ENCODE data around the gene IL17RD.
A peak's percentile ranks its signal among the peaks of the same experiment; 100 is the strongest.
"Not testable (repeated sequence)": the region's sequence is repeated elsewhere in the genome, so short reads cannot be mapped to it uniquely, and the experiment has no call there.

IL17RD gene

GRCh38 chr3:57093489-57093888 lies 71.7 kb downstream of the IL17RD start:
- DNase-seq (ENCODE audit: low spot score), result no peak

DNA sequence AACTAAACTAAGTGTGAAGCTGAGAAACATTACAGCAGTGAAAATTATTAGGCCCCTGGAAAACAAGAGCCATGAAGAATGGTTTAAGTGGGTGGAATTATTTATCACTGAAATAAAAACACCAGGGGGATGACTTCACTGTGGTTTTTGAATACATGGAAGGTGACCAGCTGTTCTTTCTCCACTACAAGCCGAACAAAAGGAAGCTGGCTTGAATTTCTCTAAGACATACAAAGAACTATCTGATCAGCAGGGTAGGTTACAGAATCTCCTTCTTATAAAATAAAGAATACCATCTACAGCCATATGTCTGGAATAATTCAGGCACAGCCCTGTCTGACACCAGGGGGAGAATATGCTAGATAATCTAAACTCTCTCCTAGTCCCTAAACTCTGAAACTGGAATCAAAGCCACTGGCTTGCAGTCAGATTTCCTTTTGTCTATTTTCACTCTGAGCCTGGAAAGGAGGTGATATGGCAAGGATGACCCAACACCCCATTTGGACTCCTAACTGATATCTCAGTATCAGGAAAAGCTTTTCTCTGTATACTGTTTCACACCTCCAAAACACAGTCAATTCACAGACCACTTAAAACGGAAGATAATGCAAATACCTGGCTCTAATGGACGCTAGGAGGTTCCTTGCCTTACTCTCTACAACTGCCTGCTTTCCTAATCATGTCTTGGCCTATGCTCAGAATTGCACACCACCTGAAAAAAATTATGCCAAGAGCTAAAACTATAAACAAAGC lies 73.5 kb downstream of the IL17RD start:
- no peak for DNase-seq (ENCODE audit: low spot score)

DNA sequence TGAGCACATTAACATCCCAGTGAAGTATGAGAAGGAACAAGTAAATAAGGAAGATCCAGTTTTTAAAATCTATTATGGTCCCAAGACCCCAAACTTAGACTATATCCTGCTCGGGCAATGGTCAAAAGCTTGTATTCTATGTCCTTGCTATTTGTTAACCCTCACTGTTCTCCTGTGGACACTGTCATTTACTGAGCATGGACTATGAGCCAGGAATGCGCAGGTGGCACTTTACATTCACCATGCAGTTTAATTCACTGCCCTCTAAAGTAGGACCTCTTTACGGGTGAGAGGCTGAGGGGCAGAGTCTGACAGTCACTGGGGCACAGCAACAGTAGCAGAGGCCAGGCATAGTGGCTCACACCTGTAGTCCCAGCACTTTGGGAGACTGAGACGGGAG lies 76.1 kb downstream of the IL17RD start:
- no peak for DNase-seq (ENCODE audit: low spot score)

DNA sequence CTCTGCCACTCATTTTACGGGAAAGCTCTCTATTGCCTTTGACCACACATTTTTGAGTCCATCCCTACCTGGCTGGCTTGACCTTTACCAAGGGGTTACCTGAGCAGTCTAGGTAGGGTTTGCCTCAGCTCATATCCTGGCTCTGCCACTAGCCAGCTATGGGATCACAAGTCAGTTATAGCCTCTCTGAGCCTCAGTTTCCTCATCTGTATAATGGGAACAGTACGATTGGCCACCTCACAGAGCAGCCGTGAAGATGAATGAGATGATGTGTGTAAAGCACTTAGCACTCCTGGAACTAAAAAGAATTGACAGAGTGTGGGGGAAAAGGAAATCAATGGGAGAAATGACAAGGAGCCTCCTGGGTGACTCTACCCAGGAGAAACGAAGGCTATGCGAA lies 76.7 kb downstream of the IL17RD start:
- no peak for DNase-seq (ENCODE audit: low spot score)

DNA sequence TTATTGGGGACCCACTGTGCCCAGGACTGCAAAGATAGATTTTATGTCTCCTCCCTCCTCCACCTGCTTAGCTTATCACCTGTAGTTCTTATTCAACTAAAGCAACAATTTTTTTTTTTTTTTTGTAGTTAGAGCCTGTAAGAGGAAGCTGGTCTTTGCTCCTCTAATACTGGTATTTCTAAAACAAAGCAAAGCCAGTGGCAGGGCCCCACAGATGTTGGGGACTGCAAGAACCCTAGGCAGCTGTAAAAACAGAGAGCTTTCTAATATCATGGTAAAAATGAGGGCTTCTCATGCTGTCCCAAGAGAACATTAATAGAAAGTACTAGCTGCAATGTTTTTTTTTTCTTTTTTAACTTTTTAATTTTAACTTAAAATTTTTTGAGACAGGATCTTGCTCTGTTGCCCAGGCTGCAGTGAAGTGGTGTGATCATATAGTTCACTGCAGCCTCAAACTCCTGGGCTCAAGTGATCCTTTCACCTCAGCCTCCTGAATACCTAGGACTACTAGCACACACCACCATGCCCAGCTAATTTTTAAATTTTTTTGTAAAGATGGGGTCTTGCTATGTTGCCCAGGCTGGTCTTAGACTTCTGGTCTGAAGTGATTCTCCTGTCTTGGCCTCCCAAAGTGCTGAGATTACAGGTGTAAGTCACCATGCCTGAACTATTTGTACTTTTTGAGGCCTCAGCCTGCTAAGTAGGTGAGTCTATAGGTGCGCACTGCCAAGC lies 77.6 kb downstream of the IL17RD start:
- no peak for DNase-seq (ENCODE audit: low spot score)

GRCh38 chr3:57086201-57086600 lies 79.0 kb downstream of the IL17RD start:
- DNase-seq (ENCODE audit: low spot score), result peak; percentile 87

- no peak for DNase-seq (ENCODE audit: low spot score)
Observed at GRCh38 chr3:57085211-57085610, 79.9 kb downstream of the IL17RD start.

DNA sequence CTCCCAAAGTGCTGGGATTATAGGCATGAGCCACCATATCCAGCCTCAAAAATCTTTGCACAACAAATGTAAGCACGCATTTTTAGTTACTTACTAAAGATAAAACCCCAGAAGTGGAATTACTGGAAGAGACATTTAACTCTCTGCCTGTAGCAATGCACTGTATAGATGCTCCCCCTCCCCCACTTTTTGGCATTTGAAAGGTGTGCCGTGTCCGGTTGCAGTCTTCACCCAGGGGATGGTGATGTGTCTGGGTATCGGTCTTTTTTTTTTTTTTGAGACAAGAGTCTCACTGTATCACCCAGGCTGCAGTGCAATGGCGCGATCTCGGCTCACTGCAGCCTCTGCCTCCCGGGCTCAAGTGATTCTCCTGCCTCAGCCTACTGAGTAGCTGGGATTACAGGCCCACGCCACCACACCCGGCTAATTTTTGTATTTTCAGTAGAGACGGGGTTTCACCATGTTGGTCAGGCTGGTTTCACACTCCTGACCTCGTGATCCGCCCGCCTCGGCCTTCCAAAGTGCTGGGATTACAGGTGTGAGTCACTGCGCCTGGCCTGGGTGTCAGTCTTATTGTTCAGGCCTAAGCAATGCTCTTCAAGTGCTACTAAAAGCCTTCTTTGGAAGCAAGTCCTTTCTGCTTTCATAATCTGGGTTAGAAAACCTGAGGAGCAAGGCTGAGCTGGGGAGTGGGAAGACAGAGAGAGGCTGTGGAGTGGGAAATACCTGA lies 81.7 kb downstream of the IL17RD start:
- not testable (repeated sequence) for DNase-seq (ENCODE audit: low spot score)

- no peak for DNase-seq (ENCODE audit: low spot score)
Observed at GRCh38 chr3:57082481-57082880, 82.7 kb downstream of the IL17RD start.

DNA sequence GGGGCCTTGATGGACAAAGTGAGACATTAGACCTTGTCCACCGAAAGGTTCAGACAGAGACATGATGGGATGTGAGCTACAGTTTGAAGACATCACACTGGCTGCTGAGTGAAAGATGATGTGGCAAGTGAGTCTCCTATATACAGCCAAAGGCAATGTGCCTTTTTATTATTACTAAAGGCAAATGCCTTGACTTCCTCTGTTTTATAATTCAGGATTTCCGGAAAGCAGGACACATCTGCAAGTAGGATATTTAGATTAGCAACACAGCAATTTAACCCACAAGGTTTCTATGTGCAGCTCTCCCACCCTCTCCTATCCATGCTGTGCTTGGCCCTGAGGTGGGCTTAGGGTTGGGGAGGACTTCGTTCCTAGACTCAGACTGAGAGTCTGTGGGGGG lies 84.0 kb downstream of the IL17RD start:
- DNase-seq (ENCODE audit: low spot score), result no peak

DNA sequence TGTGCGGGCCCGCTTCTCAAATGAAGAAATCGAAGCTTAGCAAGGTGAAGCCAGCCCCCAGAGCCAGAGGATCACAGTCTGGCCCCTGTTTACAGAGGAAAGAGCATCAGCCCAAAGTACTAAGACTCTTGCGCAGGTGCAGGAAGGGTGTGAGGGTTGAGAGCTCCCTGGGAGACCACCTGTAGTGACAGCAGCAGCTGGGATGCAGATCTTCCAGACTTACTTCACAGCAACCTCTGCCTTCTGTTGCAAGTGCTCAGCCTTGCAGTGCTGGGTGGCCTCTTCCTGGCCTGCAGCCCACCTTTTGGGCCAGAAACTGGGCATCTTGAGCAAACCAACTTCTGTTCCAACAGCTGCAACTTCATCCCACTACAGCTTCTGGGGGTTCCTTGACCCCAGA lies 85.0 kb downstream of the IL17RD start:
- no peak for DNase-seq (ENCODE audit: low spot score)

DNA sequence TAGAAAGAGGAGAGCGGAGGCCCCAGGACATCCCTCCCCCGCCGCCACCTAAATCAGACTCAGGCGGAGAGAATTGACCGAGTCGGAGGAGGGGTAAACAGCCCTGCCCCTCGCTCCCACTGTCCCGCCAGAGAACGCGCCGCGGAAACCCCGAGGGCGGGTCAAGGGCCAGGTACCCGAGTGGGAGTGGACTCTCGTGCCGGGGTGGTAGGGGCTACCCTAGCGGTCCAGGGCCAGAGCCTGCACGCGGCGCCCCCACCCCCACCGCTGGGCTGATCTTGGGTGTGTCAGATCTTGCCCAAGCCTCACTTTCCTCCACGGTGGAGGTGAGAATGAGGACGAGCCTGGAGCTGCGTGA lies 85.7 kb downstream of the IL17RD start:
- no peak for DNase-seq (ENCODE audit: low spot score)

DNA sequence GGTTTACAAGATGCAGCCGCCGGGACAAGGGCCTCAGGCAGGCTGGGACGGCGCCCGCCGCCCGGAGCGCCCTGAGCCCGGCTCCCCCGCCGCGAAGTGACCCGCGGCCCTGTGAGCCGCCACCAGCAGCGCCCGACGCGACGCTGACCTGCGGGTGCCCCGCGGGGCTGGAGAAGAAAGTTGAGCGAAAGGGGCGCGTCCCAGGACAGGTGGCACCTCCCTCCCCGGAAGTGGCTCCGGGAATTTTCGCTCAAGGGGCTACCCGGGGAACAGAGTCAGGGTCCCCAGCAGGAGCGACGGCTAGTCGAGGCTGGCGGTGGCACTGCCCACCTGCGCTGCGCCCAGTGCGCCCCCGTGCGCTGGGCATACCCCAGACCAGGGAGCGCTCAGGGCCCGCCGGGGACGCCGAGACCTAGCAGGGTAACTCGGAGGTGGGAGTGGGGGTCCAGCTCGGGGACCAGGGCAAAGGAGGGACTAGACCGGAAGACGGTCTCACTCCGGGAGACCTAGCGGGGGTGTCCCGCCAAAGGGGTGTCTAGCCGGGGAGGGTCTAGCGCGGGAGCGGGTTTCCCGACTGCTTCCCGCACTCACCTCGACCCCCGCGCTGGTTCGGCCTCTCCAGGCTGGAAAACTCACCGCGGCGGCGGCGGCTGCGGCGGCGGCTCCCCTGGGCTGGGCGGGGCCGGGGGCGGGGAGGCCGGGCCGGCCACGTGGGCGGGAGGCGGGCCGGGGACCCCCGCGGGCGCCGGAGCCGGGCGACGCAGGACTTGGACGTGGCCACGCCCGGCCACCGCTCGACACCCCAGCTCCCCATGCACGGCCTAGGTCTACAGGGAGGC lies 86.3 kb downstream of the IL17RD start:
- DNase-seq (ENCODE audit: low spot score), result no peak

DNA sequence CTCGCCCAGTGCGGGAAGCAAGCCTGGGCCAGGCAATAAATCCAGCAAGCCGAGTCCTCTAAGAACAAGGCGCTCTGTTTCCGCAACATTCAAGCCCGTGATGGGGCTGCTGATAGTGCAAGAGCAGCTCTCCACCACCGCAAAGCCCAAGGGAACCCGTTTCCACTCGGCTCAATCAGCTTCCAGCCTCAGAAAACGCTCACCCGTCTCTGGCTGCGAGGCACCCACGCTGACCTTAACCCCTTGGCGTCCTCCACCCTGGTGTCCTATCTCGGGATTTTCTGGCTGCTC lies 86.9 kb downstream of the IL17RD start:
- peak; percentile 65 for DNase-seq (ENCODE audit: low spot score)

DNA sequence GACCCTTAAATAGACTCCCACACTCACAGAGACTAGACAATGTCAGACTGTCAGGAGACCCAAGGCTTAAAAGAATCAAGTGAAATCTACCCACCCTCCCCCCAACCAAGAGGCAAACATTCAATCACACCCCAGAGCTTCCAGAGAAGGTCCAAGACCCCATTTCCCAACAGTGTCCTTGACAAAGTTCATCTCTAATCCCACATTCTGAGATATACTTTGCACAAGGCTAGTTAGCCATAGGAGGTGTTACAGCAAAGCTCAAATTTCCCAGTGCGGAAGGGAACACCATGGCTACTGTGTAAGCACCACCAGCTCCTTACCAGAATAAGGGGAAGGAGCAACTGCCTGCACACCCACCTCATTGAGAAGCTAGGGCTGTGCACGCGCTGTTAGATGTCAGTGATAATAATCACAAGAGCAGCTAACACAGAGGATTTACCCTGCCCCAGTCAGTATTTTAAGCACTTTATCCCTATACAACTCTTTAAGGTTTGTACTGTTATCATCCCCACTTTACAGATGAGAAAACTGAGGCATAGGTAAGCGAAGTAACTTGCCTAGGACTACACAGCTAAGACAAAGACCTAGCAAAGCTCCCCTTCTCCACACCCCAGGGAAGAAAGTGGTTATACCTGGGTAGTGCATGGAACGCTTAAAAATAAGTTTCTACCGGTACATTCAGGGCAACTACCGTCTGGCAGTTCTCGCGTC lies 87.4 kb downstream of the IL17RD start:
- DNase-seq (ENCODE audit: low spot score), result no peak

- DNase-seq (ENCODE audit: low spot score), result no peak
Observed at GRCh38 chr3:57076422-57076951, 88.7 kb downstream of the IL17RD start.

DNA sequence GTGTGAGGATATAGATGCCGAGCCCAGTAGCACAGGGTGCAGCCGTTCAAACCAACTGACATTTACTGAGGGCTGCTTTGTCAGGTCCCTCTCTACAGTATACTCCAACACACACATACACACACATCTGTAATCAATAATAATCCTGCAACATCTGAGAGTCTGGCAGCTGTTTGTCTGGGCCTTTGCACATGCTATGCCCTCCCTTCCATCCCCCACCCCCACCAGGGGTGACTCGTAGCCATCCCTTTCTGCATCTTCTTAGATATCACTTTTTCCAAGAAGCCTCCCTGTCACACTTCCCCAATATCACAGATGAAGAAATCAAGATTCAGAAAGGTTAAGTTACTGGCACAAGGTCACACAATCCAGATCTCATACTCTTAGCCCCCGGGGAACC lies 91.0 kb downstream of the IL17RD start:
- DNase-seq (ENCODE audit: low spot score), result no peak

GRCh38 chr3:57073628-57074027 lies 91.5 kb downstream of the IL17RD start:
- DNase-seq (ENCODE audit: low spot score), result no peak

- no peak for DNase-seq (ENCODE audit: low spot score)
Observed at GRCh38 chr3:57069503-57069902, 95.7 kb downstream of the IL17RD start.

DNA sequence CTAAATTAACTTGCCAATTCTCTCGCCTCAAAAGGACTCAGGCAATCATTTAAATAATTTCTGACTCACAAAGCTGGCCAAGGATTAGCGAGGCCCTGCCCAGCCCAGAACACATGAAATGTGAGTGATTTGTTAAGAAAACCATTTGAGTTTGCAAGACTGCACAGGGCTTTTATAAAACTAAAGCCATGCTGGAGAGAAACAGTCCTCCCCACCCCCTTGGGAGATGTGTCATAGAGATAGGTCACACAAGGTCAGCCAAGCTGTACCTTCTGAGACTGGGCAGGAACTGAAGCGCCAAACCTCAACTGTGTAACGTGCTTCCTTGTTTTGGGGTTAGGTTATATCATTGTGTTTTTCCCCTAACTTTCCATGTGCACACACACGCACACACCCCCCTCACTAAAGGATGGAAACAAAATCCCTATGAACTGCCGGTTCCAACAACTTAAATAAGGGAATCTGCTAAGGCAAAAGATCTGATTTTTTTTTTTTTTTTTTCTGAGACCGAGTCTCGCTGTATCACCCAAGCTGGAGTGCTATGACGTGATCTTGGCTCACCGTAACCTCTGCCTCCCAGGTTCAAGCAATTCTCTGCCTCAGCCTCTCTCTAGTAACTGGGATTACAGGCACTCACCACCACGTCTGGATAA lies 96.6 kb downstream of the IL17RD start:
- no peak for DNase-seq (ENCODE audit: low spot score)

DNA sequence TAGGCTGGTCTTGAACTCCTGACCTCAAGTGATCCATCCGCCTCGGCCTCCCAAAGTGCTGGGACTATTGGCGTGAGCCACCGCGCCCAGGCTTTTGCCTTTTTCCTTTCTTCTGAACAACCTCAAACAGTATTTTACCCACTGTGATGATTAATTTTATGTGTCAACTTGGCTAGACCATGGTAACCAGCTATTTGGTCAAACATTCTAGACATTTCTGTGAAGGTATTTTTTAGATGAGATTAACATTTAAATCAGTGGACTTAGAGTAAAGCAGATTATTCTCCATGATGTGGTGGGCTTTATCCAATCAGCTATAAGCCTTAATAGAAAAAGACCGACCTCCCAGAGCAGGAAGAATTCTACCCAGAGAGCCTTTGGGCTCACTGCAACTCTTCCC lies 98.7 kb downstream of the IL17RD start:
- DNase-seq (ENCODE audit: low spot score), result no peak

Measured in globus pallidus (tissue), 1 donor.